Panc1 (cell line): ENCODE measurements around the gene RC3H1.

Experiments used
- CTCF ChIP-seq: fragments of 450-650 bp; IDR thresholded peaks from 2 replicates; pipeline ENCODE4 v1.5.1; 2017; ENCODE audit warnings: mild to moderate bottlenecking
- POLR2AphosphoS5 ChIP-seq: IDR thresholded peaks from 2 replicates; pipeline ENCODE4 v1.6.1; 2012; ENCODE audit warnings: mild to moderate bottlenecking, low read depth, low read length, moderate library complexity

GRCh38 chr1:173888749-173889148 lies 133.4 kb downstream of the RC3H1 start:
- TF ChIP-seq CTCF (no peak), POLR2AphosphoS5 (no peak)
